Gastroesophageal sphincter (tissue), 2 donors: Measurements from ENCODE around the gene USP44.

Experiments used
- EP300 ChIP-seq: sonication (generic); formaldehyde crosslinking; IDR thresholded peaks from one replicate; pipeline ENCODE4 v1.6.1; 2017; ENCODE audit warnings: antibody characterized with exemption, mild to moderate bottlenecking
- POLR2A ChIP-seq, 2 donors: fragments of 450-650 bp; IDR thresholded peaks; one replicate each; pipeline ENCODE4 v1.6.1; 2017; ENCODE audit warnings: antibody characterized with exemption in 2 of 2, mild to moderate bottlenecking in 2 of 2, moderate library complexity in 1 of 2
- POLR2AphosphoS5 ChIP-seq: sonication (generic); formaldehyde crosslinking; IDR thresholded peaks from one replicate; pipeline ENCODE4 v1.6.1; 2017; ENCODE audit warnings: antibody characterized with exemption

GRCh38 chr12:95582230-95583058 lies 31.2 kb upstream of the USP44 start:
- TF ChIP-seq EP300 (no peak), POLR2A (IDR thresholded peaks at IDR 0.05) (no peak), POLR2AphosphoS5 (no peak)
